Measurements from ENCODE around the gene PRG3. TPM values are rescaled to one million over a fixed set of nuclear protein-coding genes. Genes with fewer than 3 reads are reported as not detected.
A peak's percentile ranks its signal among the peaks of the same experiment; 100 is the strongest.

PRG3 gene
- total and polyA plus RNA-seq, 2 of the 13 experiments (the other 11 are each of a cell fraction or from before 2014, with no cell fraction given), result not detected

DNA sequence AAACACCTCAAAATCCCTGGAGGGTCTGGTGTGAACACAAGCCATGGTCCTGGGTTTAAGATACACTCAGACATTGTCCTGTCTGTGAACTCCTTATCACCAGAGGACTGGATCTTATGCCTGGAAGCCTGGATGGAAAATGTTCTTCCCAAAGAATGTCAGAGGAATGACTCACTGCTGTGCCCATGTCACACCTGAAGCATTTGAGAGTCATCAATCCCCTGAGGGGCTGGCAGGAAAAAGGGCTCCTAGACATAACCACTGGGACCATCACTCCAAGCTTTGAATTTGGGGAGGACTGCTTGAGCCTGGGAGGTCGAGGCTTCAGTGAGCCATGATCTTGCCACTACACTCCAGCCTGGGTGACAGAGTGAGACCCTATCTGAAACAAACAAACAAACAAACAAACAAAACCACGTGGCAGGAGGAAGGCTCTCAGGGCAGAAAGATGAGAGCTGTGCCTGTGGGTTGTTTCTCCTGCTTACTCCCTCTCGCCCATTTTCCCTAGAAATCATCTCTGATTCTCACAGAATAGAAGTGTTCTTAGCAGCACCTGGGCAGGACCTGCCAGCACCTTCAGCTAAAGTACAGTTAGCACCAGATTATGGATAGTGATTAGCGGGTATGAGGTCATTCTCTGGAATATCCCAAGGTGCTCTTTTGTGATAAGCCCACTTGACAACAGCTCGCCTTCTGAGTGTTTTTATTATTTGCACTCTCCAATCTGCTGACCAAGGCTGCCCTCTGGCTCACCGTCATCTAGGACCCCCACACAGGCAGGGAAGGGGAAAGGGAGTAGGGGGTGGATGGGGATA lies 21.4 kb upstream of the PRG3 start:
- CTCF ChIA-PET (ENCODE audit: low intra/inter-chr PET ratio, low total read pairs), result no interaction called here
- Histone ChIP-seq H3K4me3 (replicated peaks in 1 of 3; ENCODE audit: insufficient read depth in 1 of 3, low read depth in 2 of 3, low read length in 3 of 3) (no peak overlapping the region), H3K4me1 (ENCODE audit: insufficient read depth, low read length) (peaks cover 24% of the 10 kb centered on the region), H3K27ac (ENCODE audit: extremely low read length, insufficient read depth, low read length) (no peak overlapping the region), H3K9me3 (ENCODE audit: low read length) (no peaks in the 10 kb centered on the region), H3K36me3 (replicated peaks in 1 of 2; ENCODE audit: control insufficient read depth in 1 of 2, insufficient read depth in 2 of 2, low read length in 2 of 2) (no peaks in the 10 kb centered on the region), H3K4me2 (ENCODE audit: low read depth, low read length) (no peak overlapping the region), H3K27me3 (ENCODE audit: control insufficient read depth in 1 of 2, insufficient read depth in 2 of 2, low read length in 2 of 2) (peaks cover 0 to 5% of the 10 kb centered on the region in 2 experiments; a peak in 3 of 5 replicates), H3K9ac (ENCODE audit: insufficient read depth, low read depth, low read length) (no peak overlapping the region), H4K20me1 (ENCODE audit: insufficient read depth, low read length) (no peaks in the 10 kb centered on the region), H3K79me2 (ENCODE audit: insufficient read depth, low read length) (no peaks in the 10 kb centered on the region), H2AFZ (ENCODE audit: low read length) (no peak overlapping the region)
- BruUV-seq (replicated peaks), result no TSS peak
- intact Hi-C loops (cut with micrococcal nuclease; ENCODE audit: unreplicated experiment), result no loop called here
- no peak for DNase-seq (ENCODE audit: low spot score)
- 0 out of 2 replicates have a peak, but pooled peaks have one; percentile 18 for TF ChIP-seq FOSL2 (CRISPR knock-in tag; IDR thresholded peaks at IDR 0.05)
- no peak for TF ChIP-seq HNRNPH1 (optimal IDR thresholded peaks at IDR 0.05; ENCODE audit: low read depth, low read length)
- FAIRE-seq, result no peak
- POLR2A ChIA-PET, result no interaction called here
- 27% methylated on average over 4 of the region's 6 CpGs for WGBS (ENCODE audit: low lambda C conversion rate)
- in situ Hi-C loops (cut with HindIII; ENCODE audit: extremely low pct_ligation_motif_present, low pct_unique_long_range_greater_than_20kb), result no loop called here
- ATAC-seq, result no peak

DNA sequence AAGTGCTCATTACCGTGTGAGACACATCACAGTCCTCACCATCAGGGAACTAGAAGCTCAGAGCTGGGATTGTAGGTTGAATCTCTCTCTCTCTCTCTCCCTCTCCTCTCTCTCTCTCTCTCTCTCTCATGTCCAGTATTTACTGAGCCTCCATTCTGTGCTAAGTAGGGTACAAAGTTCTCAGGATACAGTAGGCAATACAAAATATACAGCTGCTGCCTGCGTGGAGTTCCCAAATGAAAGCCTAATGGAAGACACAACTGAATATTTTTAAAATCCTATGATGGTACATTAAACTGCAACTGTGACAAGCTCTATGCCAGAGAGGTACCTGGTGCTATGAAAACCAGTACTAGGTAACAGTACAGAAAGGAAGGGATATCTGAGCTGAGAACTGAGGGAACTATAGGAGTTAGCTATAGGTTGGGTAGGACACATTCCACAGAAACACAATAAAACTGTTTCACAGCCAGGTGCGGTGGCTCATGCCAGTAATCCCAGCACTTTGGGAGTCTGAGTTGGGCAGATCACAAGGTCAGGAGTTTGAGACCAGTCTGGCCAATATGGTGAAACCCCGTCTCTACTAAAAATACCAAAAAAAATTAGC lies 19.1 kb upstream of the PRG3 start:
- CTCF ChIA-PET (ENCODE audit: low intra/inter-chr PET ratio, low total read pairs), result no interaction called here
- peak; percentile 81 for DNase-seq (ENCODE audit: low spot score)
- no peak for TF ChIP-seq ZNF350 (CRISPR knock-in tag; IDR thresholded peaks at IDR 0.05; ENCODE audit: borderline replicate concordance, low read depth)
- no peak for TF ChIP-seq ZNF777 (CRISPR knock-in tag; IDR thresholded peaks at IDR 0.05)
- no peak for TF ChIP-seq ZNF607 (CRISPR knock-in tag; IDR thresholded peaks at IDR 0.05; ENCODE audit: borderline replicate concordance)
- peak; percentile 50 for TF ChIP-seq CEBPG (CRISPR knock-in tag; IDR thresholded peaks at IDR 0.05)
- no peak for TF ChIP-seq NBN (conservative IDR thresholded peaks at IDR 0.05)
- TF ChIP-seq SOX5 (CRISPR knock-in tag; IDR thresholded peaks at IDR 0.05; ENCODE audit: borderline replicate concordance), result peak; percentile 41; the same call in 1 of the 2 replicates
- TF ChIP-seq KDM6A (CRISPR knock-in tag; IDR thresholded peaks at IDR 0.05; ENCODE audit: low read depth), result peak; percentile 88
- TF ChIP-seq ZNF510 (CRISPR knock-in tag; IDR thresholded peaks at IDR 0.05; ENCODE audit: low read depth), result no peak
- TF ChIP-seq, protein P1, sequence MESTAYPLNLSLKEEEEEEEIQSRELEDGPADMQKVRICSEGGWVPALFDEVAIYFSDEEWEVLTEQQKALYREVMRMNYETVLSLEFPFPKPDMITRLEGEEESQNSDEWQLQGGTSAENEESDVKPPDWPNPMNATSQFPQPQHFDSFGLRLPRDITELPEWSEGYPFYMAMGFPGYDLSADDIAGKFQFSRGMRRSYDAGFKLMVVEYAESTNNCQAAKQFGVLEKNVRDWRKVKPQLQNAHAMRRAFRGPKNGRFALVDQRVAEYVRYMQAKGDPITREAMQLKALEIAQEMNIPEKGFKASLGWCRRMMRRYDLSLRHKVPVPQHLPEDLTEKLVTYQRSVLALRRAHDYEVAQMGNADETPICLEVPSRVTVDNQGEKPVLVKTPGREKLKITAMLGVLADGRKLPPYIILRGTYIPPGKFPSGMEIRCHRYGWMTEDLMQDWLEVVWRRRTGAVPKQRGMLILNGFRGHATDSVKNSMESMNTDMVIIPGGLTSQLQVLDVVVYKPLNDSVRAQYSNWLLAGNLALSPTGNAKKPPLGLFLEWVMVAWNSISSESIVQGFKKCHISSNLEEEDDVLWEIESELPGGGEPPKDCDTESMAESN (CRISPR knock-in tag; conservative IDR thresholded peaks at IDR 0.05), result no peak
- 0 out of 2 replicates have a peak, but pooled peaks have one; percentile 18 for TF ChIP-seq ZNF605 (CRISPR knock-in tag; IDR thresholded peaks at IDR 0.05)
- TF ChIP-seq RBM22 (optimal IDR thresholded peaks at IDR 0.05; ENCODE audit: low read length), result no peak
- TF ChIP-seq, protein P2, sequence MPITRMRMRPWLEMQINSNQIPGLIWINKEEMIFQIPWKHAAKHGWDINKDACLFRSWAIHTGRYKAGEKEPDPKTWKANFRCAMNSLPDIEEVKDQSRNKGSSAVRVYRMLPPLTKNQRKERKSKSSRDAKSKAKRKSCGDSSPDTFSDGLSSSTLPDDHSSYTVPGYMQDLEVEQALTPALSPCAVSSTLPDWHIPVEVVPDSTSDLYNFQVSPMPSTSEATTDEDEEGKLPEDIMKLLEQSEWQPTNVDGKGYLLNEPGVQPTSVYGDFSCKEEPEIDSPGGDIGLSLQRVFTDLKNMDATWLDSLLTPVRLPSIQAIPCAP (CRISPR knock-in tag; IDR thresholded peaks at IDR 0.05; ENCODE audit: low read depth), result no peak
- TF ChIP-seq ZFAT (CRISPR knock-in tag; conservative IDR thresholded peaks at IDR 0.05), result no peak
- TF ChIP-seq GFI1 (CRISPR knock-in tag; IDR thresholded peaks at IDR 0.05; ENCODE audit: borderline replicate concordance), result peak; percentile 68; the same call in 1 of the 2 replicates

More for the DNA sequence above, 19.1 kb upstream of the PRG3 start:
- intact Hi-C loops (cut with micrococcal nuclease; ENCODE audit: unreplicated experiment), result no loop called here
- Histone ChIP-seq H3K27ac (ENCODE audit: extremely low read length, insufficient read depth, low read length) (peak overlapping the region; percentile 37), H3K27me3 (ENCODE audit: control insufficient read depth in 1 of 2, insufficient read depth in 2 of 2, low read length in 2 of 2) (peaks cover 0 to 4% of the 10 kb centered on the region in 2 experiments; a peak in 3 of 5 replicates), H4K20me1 (ENCODE audit: insufficient read depth, low read length) (no peaks in the 10 kb centered on the region), H2AFZ (ENCODE audit: low read length) (no peak overlapping the region), H3K4me1 (ENCODE audit: insufficient read depth, low read length) (peaks cover 24% of the 10 kb centered on the region), H3K9ac (ENCODE audit: insufficient read depth, low read depth, low read length) (peak overlapping the region; percentile 23; the same call in 1 of the 2 replicates), H3K36me3 (replicated peaks in 1 of 2; ENCODE audit: control insufficient read depth in 1 of 2, insufficient read depth in 2 of 2, low read length in 2 of 2) (no peaks in the 10 kb centered on the region), H3K4me3 (replicated peaks in 1 of 3; ENCODE audit: insufficient read depth in 1 of 3, low read depth in 2 of 3, low read length in 3 of 3) (peak overlapping the region in 1 of 3 experiments; percentile 13; a peak in 1 of 6 replicates), H3K79me2 (ENCODE audit: insufficient read depth, low read length) (no peaks in the 10 kb centered on the region), H3K9me3 (ENCODE audit: low read length) (no peaks in the 10 kb centered on the region), H3K4me2 (ENCODE audit: low read depth, low read length) (peak overlapping the region; percentile 68)
- WGBS (ENCODE audit: low lambda C conversion rate), result 8% methylated on average over 4 of the region's 4 CpGs
- POLR2A ChIA-PET, result interaction anchor here (0.6 to 1.0 kb wide), 3 partner anchors 41 to 57 kb away, joined by 3 to 4 read pairs (median 3); no protein-coding TSS in a partner anchor
- peak; percentile 65 for FAIRE-seq
- BruUV-seq (replicated peaks), result no TSS peak
- in situ Hi-C loops (cut with HindIII; ENCODE audit: extremely low pct_ligation_motif_present, low pct_unique_long_range_greater_than_20kb), result no loop called here
- ATAC-seq, result peak; percentile 92

Measured in HepG2 (cell line).